Neuronal stem cell (in vitro differentiated cells): ENCODE results near the gene CNN2.

ENCODE experiments used
- DNase-seq: peaks from one replicate; pipeline ENCODE4 v3.0.0-alpha.2; 2013; ENCODE audit warnings: low spot score
- H2AFZ ChIP-seq: one replicate; pipeline ENCODE4 v1.6.1; 2013; ENCODE audit warnings: mild to moderate bottlenecking, low read length, inconsistent platforms
- H2AK5ac ChIP-seq: 2 replicates; pipeline ENCODE4 v1.6.1; 2013; ENCODE audit warnings: low read depth, mild to moderate bottlenecking, inconsistent platforms, low read length, moderate library complexity, mixed read lengths
- H2BK120ac ChIP-seq: 2 replicates; pipeline ENCODE4 v1.6.1; 2013; ENCODE audit warnings: low read depth, mild to moderate bottlenecking, inconsistent platforms, low read length, moderate library complexity, mixed read lengths
- H2BK12ac ChIP-seq: one replicate; pipeline ENCODE4 v1.6.1; 2013; ENCODE audit warnings: low read length, inconsistent platforms
- H2BK15ac ChIP-seq: 2 replicates; pipeline ENCODE4 v1.6.1; 2013; ENCODE audit warnings: mild to moderate bottlenecking, low read length, inconsistent platforms, mixed read lengths
- H2BK5ac ChIP-seq: one replicate; pipeline ENCODE4 v1.6.1; 2013; ENCODE audit warnings: inconsistent platforms, mild to moderate bottlenecking, low read length, moderate library complexity
- H3K14ac ChIP-seq: one replicate; pipeline ENCODE4 v1.6.1; 2013; ENCODE audit warnings: low read length, inconsistent platforms
- H3K18ac ChIP-seq: 2 replicates; pipeline ENCODE4 v1.6.1; 2013; ENCODE audit warnings: low read length, inconsistent platforms
- H3K23ac ChIP-seq: 2 replicates; pipeline ENCODE4 v1.6.1; 2013; ENCODE audit warnings: low read depth, mild to moderate bottlenecking, mixed read lengths, low read length, inconsistent platforms; ENCODE audit not compliant: poor library complexity
- H3K27ac ChIP-seq: replicated peaks from 3 replicates; pipeline ENCODE4 v1.5.1; 2013; ENCODE audit warnings: low read length, inconsistent platforms
- H3K27me3 ChIP-seq, 3 experiments: 2 replicates each; pipeline ENCODE4 v1.6.1; 2013; ENCODE audit warnings: low read length in 3 of 3, mild to moderate bottlenecking in 2 of 3, inconsistent platforms in 1 of 3, low read depth in 1 of 3, mixed read lengths in 1 of 3, moderate library complexity in 1 of 3; ENCODE audit not compliant: control insufficient read depth in 3 of 3, insufficient read depth in 3 of 3
- H3K36me3 ChIP-seq, 2 donors: replicated peaks in 1 of 2; 2 replicates each; pipeline ENCODE4 v1.6.1; 2013; ENCODE audit warnings: low read length in 2 of 2; ENCODE audit not compliant: control insufficient read depth in 2 of 2, insufficient read depth in 2 of 2
- H3K4ac ChIP-seq: 2 replicates; pipeline ENCODE4 v1.6.1; 2013; ENCODE audit warnings: inconsistent platforms, mild to moderate bottlenecking, low read length, moderate library complexity
- H3K4me1 ChIP-seq, 2 donors: 1 replicate in 1 of 2; 2 replicates in 1 of 2; pipeline ENCODE4 v1.6.1; 2013; ENCODE audit warnings: low read length in 2 of 2, low read depth in 1 of 2; ENCODE audit not compliant: control insufficient read depth in 2 of 2, insufficient read depth in 1 of 2
- H3K4me2 ChIP-seq: one replicate; pipeline ENCODE4 v1.6.1; 2013; ENCODE audit warnings: mild to moderate bottlenecking, low read length, inconsistent platforms; ENCODE audit not compliant: insufficient read depth, poor library complexity, severe bottlenecking
- H3K4me3 ChIP-seq, 2 donors: 2 replicates each; pipeline ENCODE4 v1.5.1; 2013; ENCODE audit warnings: low read length in 2 of 2, mild to moderate bottlenecking in 2 of 2, inconsistent platforms in 1 of 2, moderate library complexity in 1 of 2
- H3K79me1 ChIP-seq: one replicate; pipeline ENCODE4 v1.6.1; 2013; ENCODE audit warnings: low read depth, mild to moderate bottlenecking, inconsistent platforms, low read length, moderate library complexity
- H3K9ac ChIP-seq: one replicate; pipeline ENCODE4 v1.6.1; 2013; ENCODE audit warnings: mild to moderate bottlenecking, low read depth, low read length, inconsistent platforms; ENCODE audit not compliant: poor library complexity
- H3K9me3 ChIP-seq, 2 donors: replicated peaks in 1 of 2; 2 replicates each; pipeline versions ENCODE3 to v1.6.1; 2013; ENCODE audit warnings: low read length in 2 of 2, mild to moderate bottlenecking in 2 of 2, inconsistent platforms in 1 of 2, low read depth in 1 of 2, mixed read lengths in 1 of 2, moderate library complexity in 1 of 2; ENCODE audit not compliant: control insufficient read depth in 2 of 2, insufficient read depth in 1 of 2
- H4K8ac ChIP-seq: one replicate; pipeline ENCODE4 v1.6.1; 2013; ENCODE audit warnings: low read depth, mild to moderate bottlenecking, inconsistent platforms, low read length, moderate library complexity
- H4K91ac ChIP-seq: one replicate; pipeline ENCODE4 v1.6.1; 2013; ENCODE audit warnings: low read length, low read depth, mild to moderate bottlenecking, inconsistent platforms; ENCODE audit not compliant: poor library complexity
- WGBS, 2 donors: extraction: QIAGEN DNeasy Blood & Tissue Kit; methylation state at CpG; one replicate each; pipeline ENCODE4 v1.1.7; 2013; ENCODE audit warnings: missing lambda C conversion rate in 2 of 2, mixed read lengths in 1 of 2; ENCODE audit not compliant: insufficient read length in 2 of 2, insufficient replicate concordance in 1 of 2; ENCODE audit errors: extremely low coverage in 2 of 2; 5-methylcytosine and 5-hydroxymethylcytosine counted together

CNN2 gene

GRCh38 chr19:990119-990571 lies 36.3 kb upstream of the CNN2 start:
- Histone ChIP-seq H4K8ac (no peak overlapping the region), H3K14ac (peak overlapping the region; percentile 8), H3K4ac (no peak overlapping the region), H3K4me2 (no peak overlapping the region), H3K18ac (peak overlapping the region; percentile 28), H4K91ac (no peak overlapping the region), H2BK15ac (no peak overlapping the region), H3K9ac (peak overlapping the region; percentile 60), H3K79me1 (peaks cover 9% of the 10 kb centered on the region), H3K9me3 (no peaks in the 10 kb centered on the region), H3K4me1 (peaks cover 0 to 3% of the 10 kb centered on the region in 2 donors), H2AFZ (no peak overlapping the region), H2BK5ac (peak overlapping the region; percentile 13), H3K27me3 (no peaks in the 10 kb centered on the region), H2BK12ac (no peak overlapping the region), H3K23ac (peak overlapping the region; percentile 43), H2AK5ac (no peak overlapping the region), H3K36me3 (peaks cover 30 to 75% of the 10 kb centered on the region in 2 donors), H3K27ac (no peak overlapping the region), H3K4me3 (no peak overlapping the region), H2BK120ac (no peak overlapping the region)
- no peak for DNase-seq
- no CpG with 5 or more reads among the region's 27 CpGs for WGBS, 2 donors

DNA sequence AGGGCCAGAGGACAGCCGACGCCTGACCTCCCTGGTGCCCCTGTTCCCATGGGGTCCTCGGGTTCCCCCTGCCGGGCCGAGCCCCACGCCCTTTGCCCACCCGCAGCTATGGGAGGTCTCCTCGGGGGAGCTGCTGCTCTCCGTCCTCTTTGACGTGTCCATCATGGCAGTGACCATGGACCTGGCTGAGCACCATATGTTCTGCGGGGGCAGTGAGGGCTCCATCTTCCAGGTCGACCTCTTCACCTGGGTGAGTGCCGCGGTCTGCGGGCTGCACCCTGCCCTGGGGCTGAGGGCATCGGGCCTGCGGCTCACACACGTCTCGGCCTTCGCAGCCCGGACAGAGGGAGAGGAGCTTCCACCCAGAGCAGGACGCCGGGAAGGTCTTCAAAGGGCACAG lies 35.7 kb upstream of the CNN2 start:
- no peaks in the 10 kb centered on the region for H3K9me3 ChIP-seq
- peaks cover 29 to 73% of the 10 kb centered on the region in 2 donors for H3K36me3 ChIP-seq
- peaks cover 0 to under 1% (median 0%) of the 10 kb centered on the region in 3 experiments for H3K27me3 ChIP-seq
- H4K91ac ChIP-seq = peak overlapping the region; percentile 85
- H3K4me3 ChIP-seq = no peak overlapping the region
- no CpG with 5 or more reads among the region's 23 CpGs for WGBS, 2 donors
- H3K4ac ChIP-seq = no peak overlapping the region
- no peak overlapping the region for H3K9ac ChIP-seq
- peaks cover 0 to 3% of the 10 kb centered on the region in 2 donors for H3K4me1 ChIP-seq
- H3K4me2 ChIP-seq = no peak overlapping the region
- H3K18ac ChIP-seq = no peak overlapping the region
- no peak overlapping the region for H2BK12ac ChIP-seq
- H2AK5ac ChIP-seq = no peak overlapping the region
- no peak overlapping the region for H2BK120ac ChIP-seq
- no peak overlapping the region for H2AFZ ChIP-seq
- H2BK15ac ChIP-seq = no peak overlapping the region
- H4K8ac ChIP-seq = no peak overlapping the region
- peak overlapping the region; percentile 20 for H3K23ac ChIP-seq
- H3K27ac ChIP-seq = no peak overlapping the region
- DNase-seq = no peak
- H2BK5ac ChIP-seq = no peak overlapping the region
- H3K79me1 ChIP-seq = peaks cover 7% of the 10 kb centered on the region
- no peak overlapping the region for H3K14ac ChIP-seq

- Histone ChIP-seq H3K4me3 (no peak overlapping the region), H2AK5ac (no peak overlapping the region), H3K4ac (no peak overlapping the region), H3K14ac (peak overlapping the region; percentile 71), H2BK12ac (no peak overlapping the region), H3K23ac (no peak overlapping the region), H3K79me1 (peaks cover 6% of the 10 kb centered on the region), H2BK5ac (no peak overlapping the region), H3K36me3 (peaks cover 27 to 67% of the 10 kb centered on the region in 2 donors), H4K8ac (no peak overlapping the region), H3K27ac (no peak overlapping the region), H3K9ac (no peak overlapping the region), H3K9me3 (no peaks in the 10 kb centered on the region), H3K4me2 (no peak overlapping the region), H2AFZ (no peak overlapping the region), H4K91ac (peak overlapping the region; percentile 85), H3K18ac (no peak overlapping the region), H2BK120ac (no peak overlapping the region), H2BK15ac (no peak overlapping the region), H3K4me1 (peaks cover 3 to 4% of the 10 kb centered on the region in 2 donors), H3K27me3 (peaks cover 0 to 5% (median 0%) of the 10 kb centered on the region in 3 experiments)
- WGBS, 2 donors = no CpG with 5 or more reads among the region's 47 CpGs
- no peak for DNase-seq
These were observed 35.1 kb upstream of the CNN2 start for GRCh38 chr19:991174-991931.

DNA sequence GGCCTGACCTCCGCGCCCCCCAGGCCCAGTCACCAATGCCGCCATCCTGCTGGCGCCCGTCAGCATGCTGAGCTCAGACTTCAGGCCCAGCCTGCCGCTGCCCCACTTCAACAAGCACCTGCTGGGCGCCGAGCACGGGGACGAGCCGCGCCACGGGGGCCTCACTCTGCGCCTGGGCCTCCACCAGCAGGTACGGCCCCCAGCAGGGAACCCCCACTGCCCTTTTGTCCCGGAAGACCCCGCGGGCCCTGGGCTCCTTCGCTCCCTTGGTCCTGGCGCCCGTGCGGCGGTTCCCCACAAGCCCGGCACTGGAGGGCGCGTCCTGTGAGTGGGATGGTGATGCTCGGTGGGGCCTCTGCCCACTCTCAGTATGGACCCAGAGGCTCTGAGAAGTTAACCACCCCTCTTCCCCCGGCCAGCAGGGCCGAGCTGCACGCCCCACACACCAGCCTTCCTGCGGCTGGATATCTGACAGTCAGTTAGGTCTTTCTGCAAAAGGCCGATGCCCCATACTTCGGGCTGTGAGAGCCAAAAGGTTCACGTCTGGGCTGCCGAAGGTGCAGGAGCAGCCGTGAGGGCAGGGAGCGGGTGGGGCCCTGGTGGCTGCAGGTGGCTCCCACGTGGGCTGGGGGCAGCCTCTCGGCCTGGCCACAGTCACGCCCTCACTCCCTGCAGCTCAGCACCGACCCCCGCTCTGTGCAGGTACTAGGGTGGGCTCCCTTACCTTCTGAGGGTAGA lies 34.3 kb upstream of the CNN2 start:
- H4K8ac ChIP-seq = no peak overlapping the region
- no peak overlapping the region for H3K4ac ChIP-seq

More for the DNA sequence above, 34.3 kb upstream of the CNN2 start:
- no CpG with 5 or more reads among the region's 42 CpGs for WGBS, 2 donors
- no peak overlapping the region for H3K27ac ChIP-seq
- H3K4me2 ChIP-seq = no peak overlapping the region
- no peak overlapping the region for H2AK5ac ChIP-seq
- peaks cover 21 to 60% of the 10 kb centered on the region in 2 donors for H3K36me3 ChIP-seq
- H3K4me1 ChIP-seq = peaks cover 3 to 6% of the 10 kb centered on the region in 2 donors
- peaks cover 0 to 10% (median 0%) of the 10 kb centered on the region in 3 experiments for H3K27me3 ChIP-seq
- H2BK5ac ChIP-seq = no peak overlapping the region
- DNase-seq = no peak
- H3K4me3 ChIP-seq = no peak overlapping the region
- H2BK12ac ChIP-seq = peak overlapping the region; percentile 10
- peak overlapping the region; percentile 38 for H3K14ac ChIP-seq
- no peak overlapping the region for H2BK15ac ChIP-seq
- no peak overlapping the region for H3K9ac ChIP-seq
- peak overlapping the region; percentile 31 for H3K23ac ChIP-seq
- no peak overlapping the region for H4K91ac ChIP-seq
- H3K79me1 ChIP-seq = peaks cover 6% of the 10 kb centered on the region
- no peak overlapping the region for H3K18ac ChIP-seq
- no peaks in the 10 kb centered on the region for H3K9me3 ChIP-seq
- H2AFZ ChIP-seq = no peak overlapping the region
- no peak overlapping the region for H2BK120ac ChIP-seq
